NCI-H2029 (cell line): Measurements from ENCODE around the gene TBCA.
"Not testable (repeated sequence)": the region's sequence is repeated elsewhere in the genome, so short reads cannot be mapped to it uniquely, and the experiment has no call there.

Experiments used
- DNase-seq: peaks from one replicate; lab custom pipeline; 2025; lab: John Stamatoyannopoulos, UW

Gene TBCA

DNA sequence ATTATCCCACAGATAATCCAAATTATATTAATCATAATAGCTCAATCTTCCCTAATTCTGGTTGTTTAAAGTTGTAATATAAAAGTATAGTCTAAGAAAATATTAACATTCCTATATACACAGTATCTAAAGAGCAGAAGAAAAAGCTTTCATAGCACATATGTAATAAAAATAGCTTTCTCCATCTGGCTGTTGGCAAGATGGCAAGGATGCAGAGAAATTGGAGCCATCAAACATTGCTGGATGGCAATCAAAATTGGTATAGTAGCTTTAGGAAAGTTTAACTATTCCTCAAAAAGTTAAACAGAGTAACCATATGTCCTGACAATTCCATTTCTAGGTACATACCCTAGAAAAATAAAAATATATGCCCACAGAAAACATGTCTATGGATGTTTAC is 66.8 kb downstream of the TBCA start:
- no peak for DNase-seq

DNA sequence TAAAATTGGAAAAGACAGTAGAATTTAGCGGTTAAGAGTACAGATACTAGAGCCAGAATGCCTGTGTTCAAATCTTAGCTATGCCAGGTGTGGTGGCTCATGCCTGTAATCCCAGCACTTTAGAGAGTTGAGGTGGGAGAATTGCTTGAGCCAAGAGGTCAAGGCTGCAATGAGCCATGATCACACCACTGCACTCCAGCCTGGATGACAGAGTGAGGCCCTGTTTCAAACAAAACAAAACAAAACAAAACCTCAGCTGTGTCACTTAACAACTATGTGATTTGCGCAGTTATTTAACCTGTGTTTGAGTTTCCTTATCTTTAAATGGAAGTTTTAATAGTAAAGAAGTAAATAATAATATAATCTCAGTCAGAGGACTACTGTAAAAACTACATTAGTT is 68.3 kb downstream of the TBCA start:
- no peak for DNase-seq

DNA sequence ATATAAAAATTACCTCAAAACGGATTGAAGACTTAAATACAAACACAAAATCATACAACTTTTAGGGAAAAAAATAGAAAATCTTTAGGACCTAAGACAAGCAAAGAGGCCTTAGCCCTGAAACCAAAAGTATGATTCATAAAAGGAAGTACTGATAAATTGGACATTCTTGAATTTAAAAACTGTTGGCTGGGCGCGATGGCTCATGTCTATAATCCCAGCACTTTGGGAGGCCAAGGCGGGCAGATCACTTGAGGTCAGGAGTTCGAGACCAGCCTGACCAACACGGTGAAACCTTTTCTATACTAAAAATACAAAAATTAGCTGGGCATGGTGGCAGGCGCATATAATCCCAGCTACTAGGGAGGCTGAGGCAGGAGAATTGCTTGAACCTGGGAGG is 76.6 kb downstream of the TBCA start:
- DNase-seq: not testable (repeated sequence)

DNA sequence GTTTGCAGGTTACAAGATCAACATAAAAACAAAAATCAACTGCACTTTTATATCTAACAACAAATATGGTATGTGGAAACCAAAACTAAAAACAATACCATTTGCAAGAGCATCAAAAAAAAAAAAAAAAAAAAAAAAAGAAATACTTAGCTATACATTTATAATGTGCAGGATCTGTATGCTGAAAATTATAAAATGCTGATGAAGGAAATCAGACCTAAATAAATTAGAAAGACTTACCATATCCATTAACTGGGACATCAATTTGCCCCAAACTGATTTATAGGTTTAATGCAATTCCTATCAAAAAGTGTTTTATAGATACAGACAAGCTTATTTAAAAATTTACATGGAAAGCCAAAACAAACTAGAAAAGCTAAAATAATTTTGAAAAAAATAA is 77.2 kb downstream of the TBCA start:
- no peak for DNase-seq

DNA sequence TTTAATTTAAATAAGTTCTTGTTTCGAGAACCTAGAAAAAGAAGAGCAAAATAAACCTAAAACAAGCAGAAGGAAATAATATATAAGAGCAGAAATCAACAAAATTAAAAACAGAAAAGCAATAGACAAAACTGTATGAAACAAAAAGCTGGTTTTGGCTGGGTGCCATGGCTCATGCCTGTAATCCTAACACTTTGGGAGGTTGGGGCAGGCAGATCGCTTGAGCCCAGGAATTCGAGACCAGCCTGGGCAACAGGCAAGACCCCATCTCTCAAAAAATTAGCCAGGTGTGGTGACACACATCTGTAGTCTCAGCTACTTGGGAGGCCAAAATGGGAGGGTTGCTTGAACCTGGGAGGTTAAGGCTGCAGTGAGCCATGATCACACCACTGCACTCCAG is 78.4 kb downstream of the TBCA start:
- DNase-seq: no peak

DNA sequence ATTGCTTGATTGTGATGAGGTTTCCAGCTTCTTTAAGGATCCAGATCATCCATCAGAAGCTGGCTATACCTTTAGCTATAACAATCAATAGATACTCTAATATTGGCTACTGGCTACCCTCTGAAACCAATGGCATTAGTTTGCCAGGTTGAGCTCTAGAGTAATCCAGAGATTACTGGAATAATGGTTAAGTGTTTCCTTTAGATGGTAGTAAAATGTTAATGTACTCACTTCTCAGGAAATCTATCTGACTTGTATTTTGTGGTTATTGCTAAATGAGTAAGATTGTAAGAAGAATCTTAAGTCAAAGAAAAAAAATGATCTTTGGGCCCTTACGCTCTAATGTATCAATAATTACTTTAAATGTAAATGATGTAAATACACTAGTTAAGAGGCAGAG is 80.0 kb downstream of the TBCA start:
- no peak for DNase-seq

DNA sequence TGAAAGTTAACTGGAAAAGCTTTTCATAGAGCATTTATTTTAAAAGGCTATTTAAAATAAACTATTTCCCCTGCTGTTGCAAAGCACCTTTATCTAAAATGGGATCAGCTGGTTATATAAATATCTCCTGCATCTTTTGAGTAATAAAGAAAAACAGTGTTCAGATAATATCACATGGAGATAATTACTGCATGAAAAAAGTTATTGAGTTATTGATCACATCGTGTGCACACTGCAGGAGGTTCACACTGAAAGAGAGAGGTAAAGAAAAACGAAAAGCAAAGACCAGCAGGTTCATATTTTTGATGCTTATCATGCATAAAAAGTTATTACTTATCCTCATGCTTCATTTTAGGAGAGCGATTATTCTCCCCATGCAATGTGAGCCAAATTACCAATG is 82.2 kb downstream of the TBCA start:
- no peak for DNase-seq

DNA sequence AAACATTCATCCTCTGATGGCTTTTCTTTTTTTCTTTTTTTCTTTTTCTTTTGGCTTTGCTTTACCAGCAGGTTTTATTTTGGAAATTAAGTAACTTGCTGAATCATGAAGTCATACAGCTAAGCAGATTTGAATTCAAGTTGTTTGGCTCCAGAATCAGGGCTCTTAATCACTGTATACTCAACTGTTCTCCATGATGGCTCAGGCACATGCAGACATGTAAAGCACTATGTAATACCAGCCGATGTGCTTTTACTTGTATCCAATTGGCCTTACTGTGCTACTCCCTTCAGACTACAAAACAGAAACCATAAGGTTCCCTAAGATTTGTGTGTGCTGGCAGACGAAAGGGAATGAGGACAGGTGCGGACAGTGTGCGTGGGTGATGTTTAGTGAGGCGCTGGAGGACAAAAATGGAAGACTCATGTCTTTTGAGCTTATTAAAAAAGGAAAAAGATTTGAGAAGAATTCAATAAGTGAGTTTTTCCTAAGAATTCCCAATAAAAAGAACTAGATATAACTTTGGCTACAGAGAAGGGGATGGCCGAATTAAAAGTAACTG is 92.9 kb downstream of the TBCA start:
- DNase-seq: no peak

DNA sequence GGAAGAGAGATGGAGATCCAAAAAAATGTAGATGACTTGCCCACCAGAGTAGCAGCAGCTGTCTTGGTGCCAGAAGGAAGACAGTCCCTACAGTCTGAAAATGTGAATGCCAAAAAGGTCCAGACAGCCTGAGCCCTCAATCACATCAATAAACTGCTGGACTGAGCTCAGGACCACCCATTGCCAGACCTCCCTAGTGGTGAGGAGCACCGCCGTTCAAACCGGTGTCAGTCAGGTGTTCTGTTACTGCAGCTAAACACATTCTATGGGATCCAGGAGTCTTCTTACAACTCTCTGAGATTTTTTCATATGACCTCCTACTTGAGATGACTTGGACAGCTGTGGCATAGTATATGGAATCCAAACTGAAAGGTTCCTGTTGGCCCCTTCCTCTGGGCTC is 105.6 kb downstream of the TBCA start:
- no peak for DNase-seq

DNA sequence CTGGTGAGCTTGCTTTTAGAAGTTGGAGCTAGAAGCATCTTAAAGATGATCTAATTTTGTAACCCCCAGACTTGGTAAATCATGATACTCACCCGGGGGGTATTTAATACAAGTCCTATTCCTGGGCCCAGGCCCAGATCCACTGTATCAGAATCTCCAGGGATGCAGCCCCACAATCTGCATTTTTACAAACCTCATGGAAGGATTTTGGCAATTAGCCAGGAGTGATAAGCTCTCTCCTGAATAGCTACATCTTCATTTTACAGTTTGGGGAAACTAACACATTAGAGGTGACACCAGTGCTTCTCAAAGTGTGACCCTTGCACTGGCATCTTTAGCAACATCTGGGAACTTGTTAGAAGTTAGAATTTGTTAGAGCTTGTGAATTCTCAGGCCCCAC is 106.5 kb downstream of the TBCA start:
- DNase-seq: no peak

DNA sequence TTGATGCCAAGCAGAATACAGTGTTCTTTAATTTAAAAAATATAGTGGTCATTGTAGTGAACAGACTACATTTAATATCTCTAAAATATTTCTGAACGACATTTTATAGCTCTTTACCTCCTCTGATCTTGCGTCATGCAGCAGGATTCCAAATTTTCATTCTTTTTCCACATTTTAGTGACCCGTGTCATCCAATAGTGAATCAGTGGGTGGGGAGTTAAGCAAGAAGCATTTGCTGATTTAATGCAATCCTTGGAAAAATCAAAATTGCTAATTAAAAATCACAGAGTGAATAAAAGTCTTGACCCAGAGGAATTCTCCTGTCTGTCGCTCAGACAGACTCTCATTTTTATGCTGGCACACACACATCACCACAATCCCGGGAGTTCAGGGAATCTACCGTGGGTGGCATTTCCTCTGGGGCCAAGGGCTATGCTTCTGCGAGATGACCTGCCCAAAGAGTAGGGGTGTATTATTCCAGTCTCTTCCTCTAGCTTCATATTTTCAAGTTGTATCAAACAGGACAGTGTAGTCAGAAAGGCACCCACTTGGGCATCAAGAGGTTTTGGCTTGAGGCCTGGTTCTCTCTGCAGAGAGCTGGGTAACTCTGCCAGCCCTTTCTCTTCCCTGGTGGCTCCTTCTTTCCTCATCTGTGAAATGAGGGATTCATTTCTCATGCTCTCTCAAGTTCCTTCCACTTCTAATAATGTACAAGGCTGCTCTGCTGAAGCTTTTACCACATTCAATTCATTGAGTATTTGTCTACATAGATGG is 112.9 kb downstream of the TBCA start:
- peak; percentile 18 for DNase-seq

DNA sequence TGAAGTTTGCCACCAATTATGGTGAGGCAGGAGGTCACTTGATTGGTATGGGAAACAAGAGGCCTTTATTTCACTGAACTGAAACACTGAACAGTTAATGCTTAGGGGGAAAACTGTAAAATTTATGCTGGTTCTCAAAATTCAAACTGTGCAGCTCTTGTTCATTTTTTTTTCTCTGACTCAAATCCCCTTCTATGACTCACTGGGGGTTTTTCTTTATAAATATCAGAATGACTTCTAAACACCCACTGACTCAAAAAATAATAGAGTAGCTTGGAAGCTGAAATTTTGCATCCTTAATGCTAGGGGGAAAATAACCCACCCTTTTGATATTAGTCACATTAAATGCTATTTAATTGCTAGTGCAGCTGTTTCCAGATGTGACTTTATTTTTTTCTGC is 113.5 kb downstream of the TBCA start:
- DNase-seq: no peak

DNA sequence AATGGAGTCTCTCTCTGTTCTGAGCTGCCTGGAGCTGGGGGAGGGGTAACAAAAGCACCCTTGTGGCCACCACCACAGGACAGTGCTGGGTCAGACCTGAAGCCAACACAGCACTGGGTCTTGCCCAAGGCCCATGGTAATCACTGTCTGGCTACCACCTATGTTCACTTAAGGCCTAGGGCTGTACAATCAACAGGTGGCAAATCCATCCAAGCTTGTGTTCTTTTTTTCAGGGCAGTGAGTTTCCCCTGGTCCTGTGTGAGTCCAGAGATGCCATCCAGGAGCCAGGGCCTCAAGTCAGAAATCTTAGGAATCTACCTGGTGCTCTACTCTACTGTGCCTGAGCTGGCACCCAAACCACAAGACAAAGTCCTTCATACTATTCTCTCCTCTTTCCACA is 117.5 kb downstream of the TBCA start:
- DNase-seq: no peak

DNA sequence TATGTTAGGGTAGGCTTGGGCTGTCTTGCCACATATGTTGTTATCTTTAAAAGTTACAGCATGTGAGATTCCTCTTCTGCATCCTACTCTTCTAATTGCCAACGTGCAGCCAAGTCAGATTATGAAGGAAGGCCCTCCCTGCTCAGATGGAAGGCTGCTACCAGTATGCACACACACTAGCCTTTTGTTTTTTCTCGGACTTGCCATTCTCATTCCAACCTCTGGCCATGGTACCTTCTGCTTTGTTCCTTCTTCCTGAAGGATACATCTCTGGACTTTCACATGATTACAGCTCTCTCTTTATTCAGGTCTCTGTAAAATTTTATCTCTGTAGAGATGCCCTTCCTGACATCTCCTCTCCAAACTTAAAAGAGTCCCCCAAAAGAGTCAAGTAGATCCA is 124.8 kb downstream of the TBCA start:
- no peak for DNase-seq

DNA sequence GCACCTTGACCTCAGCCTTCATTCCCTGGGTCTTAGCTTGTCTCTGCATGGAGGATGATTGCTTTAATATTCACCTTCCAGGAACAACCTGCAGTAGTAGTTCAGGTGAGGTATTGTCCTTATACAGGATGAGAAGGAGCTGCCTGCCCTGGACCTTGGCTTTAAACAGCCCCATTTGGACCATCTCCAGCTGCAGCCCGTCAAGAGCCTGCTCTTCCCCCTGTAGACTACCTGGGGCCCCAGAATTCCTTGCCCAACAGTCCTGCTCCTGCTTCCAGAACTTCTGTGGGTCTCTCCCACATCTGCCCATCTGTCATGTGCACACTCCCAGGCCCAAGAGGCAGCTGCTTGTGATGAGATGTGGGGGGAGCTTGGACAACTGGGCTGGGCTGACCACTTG is 125.5 kb downstream of the TBCA start:
- no peak for DNase-seq

DNA sequence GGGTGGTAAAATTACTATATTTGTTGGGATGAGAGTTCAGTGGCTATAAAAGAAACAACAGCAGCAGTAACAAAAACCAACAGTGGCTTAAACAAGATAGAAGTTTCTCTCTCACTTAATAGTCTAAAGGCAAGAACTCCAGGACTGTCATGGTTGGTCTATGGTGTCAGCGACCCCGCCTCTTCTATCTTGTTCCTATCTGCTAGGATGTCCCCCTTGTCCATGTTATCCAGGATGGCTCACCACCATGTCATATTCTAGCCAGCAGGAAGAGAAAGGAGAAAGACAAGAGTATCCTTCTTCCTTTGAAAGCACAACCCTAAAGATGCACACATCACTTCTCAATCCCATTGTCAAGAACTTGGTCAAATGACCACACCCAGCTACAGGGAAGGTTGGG is 126.4 kb downstream of the TBCA start:
- DNase-seq: no peak

DNA sequence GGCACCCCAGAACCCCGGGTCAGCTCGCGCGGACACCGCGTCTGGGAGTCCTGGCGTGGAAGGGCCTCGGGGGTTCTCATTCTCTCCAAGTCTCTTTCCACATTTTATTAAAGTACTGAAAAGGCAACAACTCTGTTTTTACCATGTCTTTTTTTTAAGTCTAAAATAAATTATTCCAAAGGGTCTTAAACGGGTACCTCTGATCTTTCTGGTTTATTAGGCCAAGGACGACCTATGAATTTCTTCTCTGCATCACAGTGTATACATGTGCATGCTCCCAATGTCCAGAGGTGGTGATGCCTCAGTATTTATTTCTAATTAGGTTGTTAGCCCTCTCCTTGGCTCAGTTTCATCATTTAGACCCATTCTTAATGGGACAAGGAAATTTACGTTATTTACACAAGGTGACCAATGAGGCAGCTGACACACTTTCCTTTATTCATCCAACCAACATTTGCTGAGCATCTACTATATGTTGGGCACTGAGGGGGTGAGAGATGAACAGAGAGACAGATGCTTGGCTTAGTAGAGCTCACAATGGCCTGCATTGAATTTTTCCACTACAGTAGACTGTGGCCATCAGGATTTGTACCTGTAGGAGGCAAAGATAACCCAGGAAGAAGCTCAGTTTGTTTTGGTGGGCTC is 130.0 kb downstream of the TBCA start:
- no peak for DNase-seq

DNA sequence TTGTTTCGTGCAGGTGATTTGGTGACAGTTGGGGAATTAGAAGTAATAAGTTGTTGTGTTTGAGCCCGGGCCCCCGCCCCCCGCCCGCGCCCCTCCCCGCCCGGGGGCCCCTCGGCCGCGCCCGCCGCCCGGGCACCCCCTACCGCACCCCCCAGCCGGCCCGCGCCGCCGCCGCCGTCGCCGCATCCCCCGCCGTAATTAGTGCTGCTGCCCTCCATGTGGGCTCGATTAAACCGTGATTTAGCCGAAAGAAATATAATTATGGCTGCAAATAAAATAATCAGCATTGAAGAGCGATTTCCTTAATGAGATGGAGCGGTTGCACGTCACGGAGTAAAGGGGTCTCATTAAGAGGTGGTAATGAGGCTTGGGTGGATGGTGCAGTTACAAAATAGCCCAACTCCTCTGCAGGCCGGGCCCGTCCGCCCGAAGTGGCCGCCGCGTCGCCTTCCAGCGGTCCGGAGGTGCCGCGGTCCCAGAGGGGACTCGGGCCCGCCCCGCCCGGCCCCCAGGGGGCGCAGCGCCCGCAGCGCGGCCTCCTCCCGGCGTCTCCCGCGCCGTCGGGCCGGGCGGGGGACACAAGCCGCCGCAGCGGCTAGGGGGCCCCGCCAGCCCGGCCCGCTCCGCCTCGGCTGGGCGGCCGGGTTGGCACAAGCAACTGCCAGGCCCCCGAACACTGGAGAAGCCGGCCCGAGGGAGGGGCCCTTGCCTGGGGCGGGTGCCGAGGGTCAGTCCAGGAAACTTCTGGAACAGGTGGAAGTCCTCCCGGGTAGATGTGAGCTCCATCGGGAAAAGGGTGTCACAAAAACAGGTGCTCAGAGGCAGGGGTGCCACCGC is 130.8 kb downstream of the TBCA start:
- DNase-seq: no peak

DNA sequence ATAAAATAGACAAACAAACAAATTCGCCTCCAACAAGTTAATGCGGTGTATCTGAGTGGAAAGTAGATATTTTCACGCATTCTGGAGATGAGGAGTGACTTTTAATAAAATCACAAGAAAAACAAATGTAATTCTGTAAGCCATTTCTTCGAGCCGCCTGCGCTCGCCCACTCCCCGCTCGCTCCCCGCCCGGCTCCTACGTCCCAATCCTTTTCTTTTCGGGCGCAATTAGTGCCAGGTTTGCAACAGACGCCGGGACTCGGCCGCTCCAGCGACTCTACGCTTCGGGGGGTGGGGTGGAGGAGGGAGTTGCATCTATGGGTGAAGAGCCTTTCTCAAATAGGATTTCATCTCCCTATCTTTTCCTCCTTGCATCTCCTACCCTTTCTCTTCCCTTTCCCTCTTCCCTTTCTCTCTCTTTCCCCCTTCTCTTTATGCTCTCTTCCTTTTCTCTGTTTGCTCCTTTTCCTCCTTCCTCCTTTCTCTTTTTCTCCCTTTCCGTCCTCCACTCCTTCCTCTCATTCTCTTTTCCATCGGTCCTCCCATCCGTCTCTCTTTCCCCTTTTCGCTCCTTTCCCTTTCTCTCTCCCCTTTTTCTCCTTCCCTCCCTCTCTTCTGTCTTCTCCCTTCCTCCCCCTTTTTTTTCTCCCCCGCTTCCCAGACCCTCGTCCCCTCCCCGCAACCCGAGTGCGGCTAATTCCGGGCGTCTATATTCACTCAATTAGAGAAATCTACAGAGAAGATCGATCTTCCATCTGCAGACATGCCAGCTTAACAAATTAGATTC is 131.6 kb downstream of the TBCA start:
- no peak for DNase-seq

DNA sequence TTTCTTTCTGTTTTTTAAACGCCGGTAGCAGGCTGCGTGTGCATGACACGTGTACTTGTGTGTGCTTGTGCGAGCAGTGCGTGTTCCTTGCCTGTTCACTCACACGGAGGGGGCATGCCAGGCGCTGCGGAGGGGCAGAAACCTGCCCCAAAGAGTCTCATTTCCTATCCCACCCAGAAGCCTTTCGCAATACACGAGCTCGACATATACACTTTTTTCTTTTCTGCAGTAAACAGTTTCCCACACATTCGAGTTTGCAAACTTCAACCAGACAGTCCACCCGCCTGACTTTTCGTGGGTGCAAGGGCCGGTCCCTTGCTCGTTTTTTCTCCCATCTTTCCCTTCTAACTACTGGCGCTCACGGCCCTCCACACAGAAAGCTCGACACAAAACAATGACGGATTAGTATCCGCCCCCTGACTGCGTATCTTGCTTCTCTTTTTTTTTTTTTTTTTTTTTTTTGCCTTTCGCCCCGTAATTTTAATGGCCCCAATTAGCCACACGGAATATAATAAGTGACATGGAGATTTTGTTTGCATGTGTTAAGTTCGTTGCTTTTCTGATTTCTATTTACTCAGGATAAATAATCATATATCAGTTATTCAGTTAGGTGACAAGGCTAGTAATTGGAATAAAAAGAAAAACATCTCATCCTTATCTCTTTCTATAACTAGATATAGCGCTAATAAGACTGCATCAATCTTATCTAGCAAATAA is 132.3 kb downstream of the TBCA start:
- DNase-seq: no peak
